ENCODE data around the gene PARD3B. TPM values are rescaled to one million over a fixed set of nuclear protein-coding genes. Genes with fewer than 3 reads are reported as not detected.

The PARD3B gene
- total RNA-seq, 1 experiment from 2014 or later: 10.1 TPM

GRCh38 chr2:204972606-204973336 lies 427.5 kb downstream of the PARD3B start:
- intact Hi-C loops (cut with micrococcal nuclease; ENCODE audit: unreplicated experiment): no loop called here
- Mint-ChIP-seq H3K4me1 (ENCODE audit: low read depth, unreplicated experiment) (no peaks in the 10 kb centered on the region), H3K27ac (ENCODE audit: unreplicated experiment) (no peak overlapping the region), H3K4me3 (ENCODE audit: low read depth, unreplicated experiment) (no peak overlapping the region), H3K36me3 (ENCODE audit: insufficient read depth, unreplicated experiment) (no peaks in the 10 kb centered on the region), H3K9me3 (ENCODE audit: low read depth, unreplicated experiment) (peaks cover 3% of the 10 kb centered on the region), H3K27me3 (ENCODE audit: unreplicated experiment) (no peaks in the 10 kb centered on the region)
- BruUV-seq (replicated peaks): no TSS peak
- CTCF ChIA-PET: interaction anchor here (0.7 kb wide), 1 partner anchor 695 kb away, joined by 3 read pairs; no protein-coding TSS in a partner anchor
- no peak for TF ChIP-seq CTCF (IDR thresholded peaks at IDR 0.05; ENCODE audit: unreplicated experiment)
- no peak for DNase-seq

- no peak overlapping the region for H3K27ac Mint-ChIP-seq (ENCODE audit: unreplicated experiment)
- no peaks in the 10 kb centered on the region for H3K36me3 Mint-ChIP-seq (ENCODE audit: insufficient read depth, unreplicated experiment)
- no peaks in the 10 kb centered on the region for H3K4me1 Mint-ChIP-seq (ENCODE audit: low read depth, unreplicated experiment)
- no TSS peak for BruUV-seq (replicated peaks)
- intact Hi-C loops (cut with micrococcal nuclease; ENCODE audit: unreplicated experiment): no loop called here
- no peak for DNase-seq
- CTCF ChIA-PET: no interaction called here
- no peaks in the 10 kb centered on the region for H3K9me3 Mint-ChIP-seq (ENCODE audit: low read depth, unreplicated experiment)
- H3K4me3 Mint-ChIP-seq (ENCODE audit: low read depth, unreplicated experiment): no peak overlapping the region
- no peaks in the 10 kb centered on the region for H3K27me3 Mint-ChIP-seq (ENCODE audit: unreplicated experiment)
- no peak for TF ChIP-seq CTCF (IDR thresholded peaks at IDR 0.05; ENCODE audit: unreplicated experiment)
Measured at GRCh38 chr2:204973616-204974015, 428.3 kb downstream of the PARD3B start.

- Mint-ChIP-seq H3K27me3 (ENCODE audit: unreplicated experiment) (no peaks in the 10 kb centered on the region), H3K4me3 (ENCODE audit: low read depth, unreplicated experiment) (no peak overlapping the region), H3K36me3 (ENCODE audit: insufficient read depth, unreplicated experiment) (no peaks in the 10 kb centered on the region), H3K9me3 (ENCODE audit: low read depth, unreplicated experiment) (no peaks in the 10 kb centered on the region), H3K27ac (ENCODE audit: unreplicated experiment) (no peak overlapping the region), H3K4me1 (ENCODE audit: low read depth, unreplicated experiment) (no peaks in the 10 kb centered on the region)
- no TSS peak for BruUV-seq (replicated peaks)
- CTCF ChIA-PET: no interaction called here
- intact Hi-C loops (cut with micrococcal nuclease; ENCODE audit: unreplicated experiment): no loop called here
- DNase-seq: no peak
- no peak for TF ChIP-seq CTCF (IDR thresholded peaks at IDR 0.05; ENCODE audit: unreplicated experiment)
Measured at GRCh38 chr2:204974487-204974886, 429.2 kb downstream of the PARD3B start.

- no peak for TF ChIP-seq CTCF (IDR thresholded peaks at IDR 0.05; ENCODE audit: unreplicated experiment)
- H3K27ac Mint-ChIP-seq (ENCODE audit: unreplicated experiment): no peak overlapping the region
- no peak overlapping the region for H3K4me3 Mint-ChIP-seq (ENCODE audit: low read depth, unreplicated experiment)
- no peaks in the 10 kb centered on the region for H3K27me3 Mint-ChIP-seq (ENCODE audit: unreplicated experiment)
- no TSS peak for BruUV-seq (replicated peaks)
- intact Hi-C loops (cut with micrococcal nuclease; ENCODE audit: unreplicated experiment): no loop called here
- H3K4me1 Mint-ChIP-seq (ENCODE audit: low read depth, unreplicated experiment): no peaks in the 10 kb centered on the region
- no peak for DNase-seq
- CTCF ChIA-PET: no interaction called here
- no peaks in the 10 kb centered on the region for H3K36me3 Mint-ChIP-seq (ENCODE audit: insufficient read depth, unreplicated experiment)
- no peaks in the 10 kb centered on the region for H3K9me3 Mint-ChIP-seq (ENCODE audit: low read depth, unreplicated experiment)
Measured at GRCh38 chr2:204977914-204978313, 432.6 kb downstream of the PARD3B start.
